HuH-7 (cell line): ENCODE results near the gene TSPEAR.
"Not testable (repeated sequence)": the region's sequence is repeated elsewhere in the genome, so short reads cannot be mapped to it uniquely, and the experiment has no call there.

Source experiments
- DNase-seq: peaks from one replicate; pipeline ENCODE4 v3.0.0; 2011; ENCODE audit warnings: low spot score

Gene TSPEAR

DNA sequence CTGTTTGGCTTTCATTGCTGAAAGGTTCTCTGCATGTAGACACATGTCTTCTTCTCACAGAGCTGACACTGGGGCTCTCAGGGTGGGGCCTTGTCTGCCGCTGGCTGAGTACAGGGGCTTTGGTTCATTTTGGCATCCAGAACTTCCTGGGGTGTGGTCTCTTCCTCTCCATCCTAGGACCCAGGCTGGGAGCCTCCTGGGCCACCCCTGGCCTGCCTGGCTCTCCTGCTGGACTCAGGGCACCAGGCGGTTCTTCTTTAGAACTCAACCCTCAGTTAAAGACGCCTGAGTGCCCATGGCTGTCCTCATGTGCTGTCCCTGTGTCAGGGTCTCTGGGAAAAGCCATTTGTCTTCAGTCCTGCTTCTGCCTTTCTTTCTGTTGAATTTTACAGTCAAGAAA is 125.5 kb downstream of the TSPEAR start:
- DNase-seq: no peak

DNA sequence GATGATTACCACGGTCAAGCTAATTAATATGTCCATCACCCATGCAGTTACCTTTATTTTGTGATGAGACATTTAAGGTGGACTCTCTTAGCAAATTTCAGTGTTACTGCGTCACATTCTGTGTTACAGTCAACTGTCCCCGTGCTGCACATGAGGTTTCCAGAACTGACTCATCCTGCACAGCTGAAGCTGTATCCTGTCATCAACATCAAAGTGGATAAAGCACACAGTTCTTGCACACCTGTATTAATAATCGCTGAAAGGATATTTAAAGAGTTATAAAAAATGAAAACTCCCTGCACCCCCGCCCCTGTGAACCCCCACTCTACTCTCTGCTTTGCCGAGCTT is 127.6 kb downstream of the TSPEAR start:
- DNase-seq: no peak

DNA sequence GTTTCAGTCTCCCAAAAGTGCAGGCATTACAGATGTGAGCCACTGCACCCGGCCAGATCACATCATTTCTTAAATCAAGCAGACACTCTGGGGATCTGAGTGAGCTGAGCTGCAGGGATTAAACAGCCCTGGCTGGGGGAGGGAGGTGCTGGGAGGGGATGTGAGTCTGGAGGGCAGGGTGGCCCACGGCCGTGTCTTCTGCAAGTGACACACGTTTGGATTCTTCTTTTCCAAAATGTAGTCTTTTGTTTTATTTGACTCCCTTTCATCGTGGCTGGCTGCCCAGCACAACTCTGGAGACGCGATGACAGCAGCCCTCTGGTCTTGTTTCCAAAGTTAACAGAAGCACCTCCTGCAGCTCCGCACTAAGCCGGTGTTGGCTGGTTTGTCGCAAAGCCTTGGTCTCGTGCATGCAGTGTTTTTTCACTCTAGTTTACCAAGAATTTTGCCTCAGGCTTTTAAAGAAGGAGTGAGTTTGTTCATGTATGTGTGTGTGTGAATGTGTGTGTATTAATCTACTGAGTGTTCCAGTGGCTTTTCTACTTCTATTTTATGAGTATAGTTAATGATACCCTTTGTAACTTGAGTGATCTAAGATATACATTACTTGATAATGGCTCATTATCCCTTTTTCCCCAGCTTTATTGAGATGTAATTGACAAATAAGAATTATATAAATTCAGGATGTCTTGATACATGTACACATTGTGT is 128.1 kb downstream of the TSPEAR start:
- DNase-seq: no peak

DNA sequence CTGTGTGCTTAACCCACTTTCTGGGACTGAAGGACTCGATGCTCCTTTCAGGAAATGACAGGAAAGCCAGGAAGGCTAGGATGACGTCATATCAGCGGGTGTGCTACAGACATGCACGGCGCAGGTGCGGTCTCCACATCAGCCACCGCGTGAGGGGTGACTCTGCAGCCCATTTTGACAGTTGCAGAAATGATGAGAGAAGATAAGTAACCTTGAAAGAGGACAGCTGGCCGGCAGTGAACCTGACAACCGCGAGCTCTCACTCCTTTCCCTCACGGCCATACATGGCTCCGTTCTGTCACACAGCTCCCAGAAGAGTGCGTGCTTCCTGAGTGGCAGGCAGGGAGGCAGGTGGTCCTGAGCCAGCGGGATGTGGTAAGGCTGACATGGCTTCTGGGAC is 129.3 kb downstream of the TSPEAR start:
- DNase-seq: no peak

DNA sequence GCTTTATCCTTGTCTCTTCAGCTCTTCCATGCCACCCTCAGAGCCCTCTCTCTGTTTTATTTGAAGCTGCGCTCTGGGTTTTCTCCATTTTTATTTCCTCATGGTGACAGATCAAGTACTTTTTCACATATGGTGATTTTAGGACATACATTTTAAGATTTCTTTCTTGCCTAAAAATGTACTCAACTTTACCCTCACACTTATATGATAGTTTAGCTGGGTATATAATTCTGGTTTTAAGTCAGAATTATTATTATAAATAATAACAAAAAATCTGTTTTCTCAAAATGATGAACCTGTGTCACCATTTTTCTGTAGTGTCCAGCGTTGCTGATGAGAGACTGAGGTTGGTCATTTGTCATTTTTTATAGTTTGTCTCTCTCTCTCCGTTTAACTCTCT is 130.2 kb downstream of the TSPEAR start:
- DNase-seq: no peak

DNA sequence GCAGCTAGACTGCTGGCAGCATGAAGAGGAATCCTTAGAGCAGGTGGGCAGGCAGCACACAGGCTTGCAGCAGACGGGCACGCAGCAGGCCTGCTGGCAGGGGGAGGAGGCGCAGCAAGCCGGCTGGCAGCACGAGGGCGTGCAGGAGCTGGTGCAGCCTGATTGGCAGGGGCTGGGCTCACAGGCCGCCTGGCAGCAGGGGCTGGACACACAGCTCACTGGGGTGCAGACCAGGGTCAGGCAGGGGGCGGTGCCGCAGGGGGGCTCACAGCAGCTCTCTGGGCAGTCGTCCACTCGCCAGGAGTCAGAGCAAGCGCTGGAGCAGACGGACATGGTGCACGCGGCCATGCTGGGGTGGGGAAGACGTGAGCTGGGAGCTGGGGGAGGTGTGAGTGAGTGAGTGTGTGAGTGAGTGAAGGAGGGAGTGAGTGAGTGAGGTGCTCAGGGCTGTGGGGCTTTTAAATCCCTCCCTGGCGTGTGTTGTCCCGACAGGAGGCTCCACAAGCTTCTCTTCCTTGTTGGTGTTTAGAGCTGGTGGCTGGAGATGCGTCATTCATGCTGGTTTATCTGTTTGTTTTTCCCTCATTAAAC is 131.0 kb downstream of the TSPEAR start, which contains the start of gene KRTAP10-5:
Gene KRTAP10-5 (minus strand): TSS at position 374 of the 591 bp plus-strand sequence. CDS start 26 bp downstream, at position 348.
- DNase-seq: not testable (repeated sequence)

DNA sequence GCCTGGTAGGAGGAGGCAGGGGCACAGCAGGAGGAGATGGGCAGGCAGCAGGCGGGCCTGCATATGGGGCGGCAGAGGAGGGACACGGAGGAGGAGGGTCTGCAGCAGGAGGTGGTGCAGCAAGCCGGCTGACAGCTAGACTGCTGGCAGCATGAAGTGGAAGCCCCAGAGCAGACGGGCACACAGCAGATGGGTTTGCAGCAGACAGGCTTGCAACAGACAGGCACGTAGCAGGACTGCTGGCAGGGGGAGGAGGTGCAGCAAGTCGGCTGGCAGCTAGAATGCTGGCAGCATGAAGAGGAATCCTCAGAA is 131.6 kb downstream of the TSPEAR start:
- no peak for DNase-seq

DNA sequence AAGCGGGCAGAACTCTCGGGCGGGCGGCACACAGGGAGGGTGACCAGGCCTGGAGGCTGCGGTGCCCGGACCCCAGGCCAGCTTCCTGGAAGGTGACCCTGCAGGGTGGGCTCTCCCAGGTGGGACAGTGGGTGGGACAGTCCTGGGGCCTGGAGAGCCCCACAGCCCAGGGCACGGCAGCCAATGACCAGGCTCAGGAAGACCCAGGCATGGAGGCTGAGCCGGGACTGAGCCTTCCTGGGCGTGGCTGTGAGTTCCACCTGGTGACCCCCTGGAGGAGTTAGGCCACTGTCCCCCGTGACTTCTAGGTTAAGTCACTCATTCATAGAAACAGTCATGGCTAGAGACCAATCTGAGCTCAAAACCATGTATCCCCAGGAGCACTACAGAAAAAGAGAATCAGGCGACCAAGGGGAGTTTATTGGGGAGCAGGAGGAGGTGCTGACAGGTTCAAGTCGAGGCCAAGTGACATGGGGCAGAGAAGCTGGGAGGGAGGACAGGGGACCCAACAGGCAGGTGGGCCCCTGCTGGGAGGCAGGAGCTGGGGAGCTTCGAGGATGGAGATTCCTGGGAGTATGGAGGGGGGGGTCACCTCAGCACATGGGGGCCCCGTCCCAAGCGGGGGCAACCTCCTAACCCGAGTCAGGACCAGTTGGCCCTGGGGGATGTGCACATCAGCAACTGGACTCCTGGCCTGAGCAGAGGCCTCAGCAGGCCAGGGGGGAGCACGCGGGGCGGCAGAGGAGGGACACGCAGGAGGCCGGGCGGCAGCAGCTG is 132.1 kb downstream of the TSPEAR start:
- no peak for DNase-seq

DNA sequence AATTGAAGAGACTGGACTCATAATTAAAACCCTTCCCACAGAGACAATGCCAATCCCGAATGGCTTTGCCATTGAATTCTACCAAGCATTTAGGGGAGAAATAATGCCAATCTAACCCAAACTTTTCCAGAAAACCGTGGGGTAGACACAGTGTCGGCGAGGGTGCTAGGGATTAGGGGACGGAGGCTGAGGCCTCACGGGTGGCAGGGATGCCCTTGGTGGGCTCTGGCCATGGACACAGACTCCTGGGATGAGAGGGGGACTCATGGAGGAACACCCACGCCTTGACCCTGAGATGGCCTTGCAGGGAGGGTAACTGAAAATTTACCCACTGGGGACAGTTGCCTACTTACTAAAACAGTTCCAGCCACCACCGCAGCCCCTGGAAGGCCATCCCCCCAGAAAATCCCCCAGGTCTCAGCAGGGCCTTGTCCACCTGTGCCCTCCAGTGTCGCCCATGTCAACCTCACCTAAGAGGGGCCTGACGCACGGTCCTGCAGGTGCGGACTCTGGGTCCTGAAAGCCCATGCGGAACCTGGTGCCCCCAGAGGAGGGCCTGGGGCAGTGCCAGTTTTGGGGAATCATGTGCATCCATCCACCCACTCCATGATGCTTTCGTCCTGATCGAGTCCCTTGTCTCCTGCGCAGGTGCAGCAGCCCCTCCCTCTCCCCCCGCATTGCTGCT is 132.9 kb downstream of the TSPEAR start:
- no peak for DNase-seq

DNA sequence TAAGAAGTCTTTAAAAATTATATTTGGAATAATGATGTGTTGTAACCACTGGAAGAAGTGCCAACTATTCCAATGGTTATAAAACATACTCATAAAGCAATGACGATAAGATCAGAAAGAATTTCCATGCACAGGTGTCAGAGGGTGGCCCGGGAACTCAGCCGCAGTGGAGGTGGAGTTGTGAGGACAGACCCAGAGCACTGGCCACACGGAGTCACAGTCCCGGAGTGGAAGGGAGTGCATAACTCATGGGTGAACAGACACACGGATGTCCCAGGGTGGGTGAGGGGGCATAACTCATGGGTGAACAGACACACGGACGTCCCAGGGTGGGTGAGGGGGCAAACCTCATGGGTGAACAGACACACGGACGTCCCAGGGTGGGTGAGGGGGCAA is 135.3 kb downstream of the TSPEAR start:
- DNase-seq: no peak

DNA sequence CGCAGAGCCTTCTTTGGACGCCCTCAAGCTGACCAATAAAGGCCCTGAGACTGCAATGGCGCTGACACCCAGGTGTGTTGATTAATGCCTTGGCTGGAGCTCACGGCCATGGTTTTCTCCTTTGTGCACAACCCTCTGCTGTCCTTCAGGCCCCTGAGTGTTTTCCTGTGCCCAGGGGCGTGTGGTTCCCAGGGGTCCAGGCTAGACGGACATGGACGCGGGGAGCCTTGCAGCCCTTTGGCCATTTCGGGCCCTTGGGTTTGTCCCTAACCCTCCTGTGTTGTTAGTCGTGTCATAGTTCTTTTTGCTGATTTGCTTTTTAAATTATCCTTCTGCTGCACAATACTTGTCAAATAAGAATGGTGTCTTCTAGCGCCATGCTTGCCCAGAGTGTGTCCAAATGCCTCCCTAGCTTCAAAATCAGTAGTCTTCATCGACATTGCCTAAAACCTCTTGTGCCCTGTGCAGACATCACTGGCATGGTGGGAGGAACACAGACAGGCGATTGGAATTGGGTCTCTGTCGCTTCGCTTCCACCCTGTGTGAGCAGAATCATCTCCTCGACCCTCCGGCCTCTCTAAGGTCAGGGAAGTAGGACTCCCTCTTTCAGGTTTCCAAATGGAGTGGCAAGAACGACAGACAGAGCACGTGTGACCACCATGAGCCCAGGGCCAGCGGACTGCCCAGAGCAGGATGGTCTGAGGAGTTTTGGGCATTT is 135.9 kb downstream of the TSPEAR start:
- no peak for DNase-seq

DNA sequence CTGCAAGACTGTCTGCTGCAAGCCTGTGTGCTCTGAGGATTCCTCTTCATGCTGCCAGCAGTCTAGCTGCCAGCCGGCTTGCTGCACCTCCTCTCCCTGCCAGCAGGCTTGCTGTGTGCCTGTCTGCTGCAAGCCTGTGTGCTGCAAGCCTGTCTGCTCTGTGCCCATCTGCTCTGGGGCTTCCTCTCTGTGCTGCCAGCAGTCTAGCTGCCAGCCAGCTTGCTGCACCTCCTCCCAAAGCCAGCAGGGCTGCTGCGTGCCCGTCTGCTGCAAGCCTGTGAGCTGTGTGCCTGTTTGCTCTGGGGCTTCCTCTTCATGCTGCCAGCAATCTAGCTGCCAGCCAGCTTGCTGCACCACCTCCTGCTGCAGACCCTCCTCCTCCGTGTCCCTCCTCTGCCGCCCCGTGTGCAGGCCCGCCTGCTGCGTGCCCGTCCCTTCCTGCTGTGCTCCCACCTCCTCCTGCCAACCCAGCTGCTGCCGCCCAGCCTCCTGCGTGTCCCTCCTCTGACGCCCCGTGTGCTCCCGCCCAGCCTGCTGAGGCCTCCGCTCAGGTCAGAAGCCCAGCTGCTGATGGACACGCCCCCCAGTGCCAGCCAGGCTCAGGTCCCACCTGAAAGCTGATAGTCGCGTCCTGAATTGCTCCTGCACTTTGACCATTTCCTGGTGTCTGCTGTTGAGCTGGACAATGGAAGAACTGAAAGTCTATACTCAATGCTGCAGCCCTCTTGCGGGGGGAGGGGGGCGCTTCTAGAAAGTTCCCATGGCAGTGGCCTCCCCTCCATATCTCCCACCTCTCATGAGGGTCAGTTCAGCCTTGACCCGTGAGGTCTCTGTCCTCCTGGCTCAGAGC is 136.7 kb downstream of the TSPEAR start:
- DNase-seq: peak; percentile 90

DNA sequence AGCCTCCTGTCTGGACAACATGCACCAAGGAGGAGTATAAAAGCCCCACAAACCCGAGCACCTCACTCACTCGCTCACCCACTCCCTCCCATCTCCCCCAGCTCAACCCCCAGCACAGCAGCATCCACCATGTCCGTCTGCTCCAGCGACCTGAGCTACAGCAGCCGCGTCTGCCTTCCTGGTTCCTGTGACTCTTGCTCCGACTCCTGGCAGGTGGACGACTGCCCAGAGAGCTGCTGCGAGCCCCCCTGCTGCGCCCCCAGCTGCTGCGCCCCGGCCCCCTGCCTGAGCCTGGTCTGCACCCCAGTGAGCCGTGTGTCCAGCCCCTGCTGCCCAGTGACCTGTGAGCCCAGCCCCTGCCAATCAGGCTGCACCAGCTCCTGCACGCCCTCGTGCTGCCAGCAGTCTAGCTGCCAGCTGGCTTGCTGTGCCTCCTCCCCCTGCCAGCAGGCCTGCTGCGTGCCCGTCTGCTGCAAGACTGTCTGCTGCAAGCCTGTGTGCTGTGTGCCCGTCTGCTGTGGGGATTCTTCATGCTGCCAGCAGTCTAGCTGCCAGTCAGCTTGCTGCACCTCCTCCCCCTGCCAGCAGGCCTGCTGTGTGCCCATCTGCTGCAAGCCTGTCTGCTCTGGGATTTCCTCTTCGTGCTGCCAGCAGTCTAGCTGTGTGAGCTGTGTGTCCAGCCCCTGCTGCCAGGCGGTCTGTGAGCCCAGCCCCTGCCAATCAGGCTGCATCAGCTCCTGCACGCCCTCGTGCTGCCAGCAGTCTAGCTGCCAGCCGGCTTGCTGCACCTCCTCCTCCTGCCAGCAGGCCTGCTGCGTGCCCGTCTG is 137.5 kb downstream of the TSPEAR start, which contains the start of gene KRTAP10-4:
Gene KRTAP10-4 (plus strand): TSS at position 100 of the 827 bp plus-strand sequence. CDS start 30 bp downstream, at position 130.
- not testable (repeated sequence) for DNase-seq

DNA sequence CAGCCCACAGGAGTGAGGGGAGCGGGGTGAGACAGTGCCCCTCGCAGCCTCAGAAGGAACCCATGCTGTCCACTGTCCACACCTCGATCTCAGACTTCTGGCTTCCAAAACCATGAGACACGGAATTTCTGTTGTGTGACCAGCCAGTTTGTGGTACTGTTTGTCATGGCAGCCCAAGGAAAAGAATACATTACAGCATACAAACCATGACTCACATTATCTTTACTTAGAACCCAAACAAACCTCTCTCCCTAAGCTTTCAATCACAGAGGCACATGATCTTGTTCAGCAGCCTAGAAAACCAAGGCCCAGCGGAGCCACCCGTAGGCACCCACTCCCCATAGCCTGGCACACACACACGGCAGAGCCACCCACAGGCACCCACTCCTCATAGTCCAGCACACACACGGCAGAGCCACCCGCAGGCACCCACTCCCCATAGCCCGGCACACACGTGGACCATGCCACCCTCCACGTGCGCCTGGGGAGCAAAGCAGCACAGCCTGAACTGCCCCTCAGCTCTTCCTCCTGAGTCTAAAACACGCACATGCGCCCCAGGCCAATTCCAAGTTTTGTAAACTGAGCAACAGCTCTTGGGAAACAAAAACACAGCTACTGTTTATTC is 138.3 kb downstream of the TSPEAR start:
- no peak for DNase-seq

DNA sequence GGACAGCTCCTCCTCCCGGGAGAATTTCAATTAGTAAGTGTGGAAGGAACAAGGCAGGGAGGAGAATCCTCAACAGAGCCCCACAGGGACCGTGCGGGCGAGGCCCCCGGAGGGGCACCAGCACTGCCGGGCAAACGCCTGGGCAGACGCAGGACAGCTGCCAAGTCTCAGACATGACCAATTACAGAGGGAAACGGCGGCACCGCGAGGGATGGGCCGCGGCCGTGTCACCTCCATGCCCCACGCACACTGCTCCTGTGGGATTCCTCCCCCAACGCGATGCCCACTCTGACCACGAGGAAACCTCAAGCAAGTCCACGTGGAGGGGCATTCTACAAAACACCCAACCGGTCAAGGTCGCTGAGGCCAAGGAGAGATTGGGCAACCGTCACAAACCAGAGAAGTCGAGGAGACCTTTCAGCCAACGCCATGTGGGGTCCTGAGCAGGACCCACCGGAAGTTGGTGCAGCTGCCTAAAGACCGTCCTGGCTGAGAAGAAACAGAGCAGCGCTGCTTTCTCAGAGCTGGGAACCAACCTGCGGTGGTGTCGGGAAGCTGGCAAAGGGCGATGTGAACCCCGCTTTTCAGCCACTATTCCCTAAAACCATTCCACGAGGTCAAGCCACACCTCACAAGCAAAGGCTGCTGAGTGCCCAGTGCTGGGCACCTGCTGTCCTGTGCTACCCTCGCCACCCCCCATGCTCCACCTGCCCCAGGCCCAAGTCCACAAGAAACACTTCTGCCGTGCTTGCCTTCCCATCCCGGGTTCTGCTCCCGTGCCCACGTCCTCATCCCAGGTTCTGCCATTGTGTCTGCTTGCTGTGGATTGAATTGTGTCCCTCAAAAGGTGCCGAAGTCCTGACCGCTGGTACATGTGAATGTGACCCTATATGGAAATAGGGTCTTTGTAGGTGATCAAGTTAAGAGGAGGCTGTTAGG is 139.3 kb downstream of the TSPEAR start:
- DNase-seq: no peak

DNA sequence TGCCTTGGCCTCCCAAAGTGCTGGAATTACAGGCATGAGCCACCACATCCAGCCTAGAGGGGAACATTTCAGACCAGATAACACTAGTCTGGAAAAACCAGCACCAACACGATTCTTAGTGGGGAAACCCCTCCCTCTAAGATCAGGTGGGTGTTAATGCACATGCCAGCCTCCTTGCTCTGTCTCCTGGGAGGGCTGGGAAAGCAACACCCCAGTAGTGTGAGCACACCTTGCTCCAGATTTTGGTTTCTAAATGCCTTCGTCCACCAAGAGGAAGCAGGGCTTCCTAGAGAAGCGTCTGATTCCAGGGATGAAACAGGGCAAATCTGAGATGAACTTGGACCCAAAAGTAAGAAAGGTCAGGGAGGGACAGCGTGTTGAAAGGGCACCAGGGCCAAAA is 140.1 kb downstream of the TSPEAR start:
- DNase-seq: no peak

DNA sequence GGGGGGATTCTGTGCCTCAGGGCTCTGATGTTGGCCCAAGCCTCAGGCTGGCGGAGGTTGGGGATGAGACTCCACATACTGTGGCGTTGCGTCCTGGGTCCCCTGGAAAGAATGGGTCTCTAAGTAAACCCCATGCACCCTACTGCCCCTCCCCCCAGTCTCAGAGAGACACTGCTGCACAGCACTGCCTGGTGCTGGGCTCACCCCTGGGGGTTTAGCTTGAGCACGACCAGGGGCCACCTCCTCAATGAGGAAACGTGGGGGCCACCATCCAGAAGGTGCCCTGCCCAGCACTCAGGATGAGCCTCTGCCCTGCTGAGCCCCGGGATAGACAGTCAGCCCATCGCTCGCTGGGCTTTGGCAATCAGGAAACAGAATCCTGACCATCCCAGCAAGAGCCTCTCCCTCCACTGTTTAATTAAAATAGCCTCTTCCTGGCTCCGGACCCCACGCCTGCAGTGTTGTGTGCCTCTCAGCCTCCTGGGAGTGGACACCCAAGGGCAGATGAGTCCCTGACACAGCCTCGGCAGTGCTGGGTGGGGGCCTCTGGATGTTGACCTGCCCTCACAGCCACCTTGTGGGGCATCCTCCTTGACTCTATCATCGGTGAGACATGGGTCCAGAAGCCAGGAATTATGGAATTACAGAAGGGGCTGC is 141.4 kb downstream of the TSPEAR start:
- no peak for DNase-seq
